Suprapubic skin (tissue), 4 donors: ENCODE results near the gene C20orf96. TPM values are rescaled to one million over a fixed set of nuclear protein-coding genes. Genes with fewer than 3 reads are reported as not detected.

Experiments
- DNase-seq, 2 donors: peaks; one replicate each; pipeline ENCODE4 v3.0.0-alpha.2; 2019; ENCODE audit warnings: low spot score in 2 of 2
- H3K27ac ChIP-seq: fragments of 200-600 bp; sonication (generic); one replicate; pipeline ENCODE4 v1.5.1; 2019
- H3K27me3 ChIP-seq: fragments of 200-600 bp; sonication (generic); one replicate; pipeline ENCODE4 v1.5.1; 2019
- H3K36me3 ChIP-seq: fragments of 200-600 bp; sonication (generic); one replicate; pipeline ENCODE4 v1.5.1; 2019
- H3K4me1 ChIP-seq: fragments of 200-600 bp; sonication (generic); one replicate; pipeline ENCODE4 v1.5.1; 2019
- H3K4me3 ChIP-seq: fragments of 200-600 bp; sonication (generic); one replicate; pipeline ENCODE4 v1.5.1; 2019; ENCODE audit warnings: mild to moderate bottlenecking
- H3K9me3 ChIP-seq: fragments of 200-600 bp; sonication (generic); one replicate; pipeline ENCODE4 v1.5.1; 2019
- EP300 ChIP-seq: sonication (generic); formaldehyde crosslinking; IDR thresholded peaks from one replicate; pipeline ENCODE4 v1.6.1; 2017; ENCODE audit warnings: antibody characterized with exemption
- POLR2A ChIP-seq, 2 donors: fragments of 450-650 bp; IDR thresholded peaks; one replicate each; pipeline ENCODE4 v1.6.1; 2017; ENCODE audit warnings: antibody characterized with exemption in 2 of 2, mild to moderate bottlenecking in 2 of 2, moderate library complexity in 2 of 2
- POLR2AphosphoS5 ChIP-seq, 3 donors: sonication (generic); formaldehyde crosslinking; IDR thresholded peaks; one replicate each; pipeline ENCODE4 v1.6.1; 2017; ENCODE audit warnings: antibody characterized with exemption in 3 of 3
- WGBS: methylation state at CpG from one replicate; pipeline ENCODE4 v1.1.5; 2018; 5-methylcytosine and 5-hydroxymethylcytosine counted together
- total RNA-seq, 4 donors: library from RNA; depleted of rRNA; stranded (reverse); fragments of >200 nt; gene quantifications; one replicate each; pipeline ENCODE4 v1.1.0, GENCODE V29; 2016
- TF ChIP-seq, protein P1 (sequence below), 2 donors: fragments of 200-600 bp in 1 of 2; fragments of 450-650 bp in 1 of 2; sonication (generic) in 1 of 2; IDR thresholded peaks; one replicate each; pipeline ENCODE4 v1.5.1; 2016 to 2019; ENCODE audit warnings: antibody characterized with exemption in 2 of 2, mild to moderate bottlenecking in 1 of 2, moderate library complexity in 1 of 2

C20orf96 gene
- total RNA-seq, 4 donors from 2014 or later, result 0.91 to 5.1 (median 2.0) TPM

DNA sequence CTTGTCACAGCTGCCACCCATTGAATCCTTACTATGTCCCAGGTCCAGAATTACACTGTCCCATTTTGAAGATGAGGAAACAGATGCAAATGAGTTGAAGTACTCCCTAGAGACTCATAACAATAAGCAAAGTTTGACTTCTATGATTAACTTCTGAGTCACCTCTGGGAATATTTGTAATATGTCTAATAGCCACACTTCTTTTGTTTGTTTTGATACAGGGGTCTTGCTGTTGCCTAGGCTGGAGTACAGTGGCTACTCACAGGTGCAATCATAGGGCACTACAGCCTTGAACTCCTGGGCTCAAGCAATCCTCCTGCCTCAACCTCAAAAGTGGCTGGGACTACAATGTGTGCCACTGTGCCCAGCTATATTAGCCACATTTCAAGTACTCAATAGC lies 23.4 kb upstream of the C20orf96 start:
- Histone ChIP-seq H3K9me3 (no peaks in the 10 kb centered on the region), H3K4me1 (peaks cover 18% of the 10 kb centered on the region), H3K36me3 (no peaks in the 10 kb centered on the region), H3K4me3 (no peak overlapping the region), H3K27ac (no peak overlapping the region), H3K27me3 (no peaks in the 10 kb centered on the region)
- no peak for DNase-seq
- no peak for TF ChIP-seq EP300
- TF ChIP-seq POLR2AphosphoS5 (IDR thresholded peaks at IDR 0.05), result no peak
- no peak for TF ChIP-seq POLR2A (IDR thresholded peaks at IDR 0.05)
- TF ChIP-seq, protein P1, sequence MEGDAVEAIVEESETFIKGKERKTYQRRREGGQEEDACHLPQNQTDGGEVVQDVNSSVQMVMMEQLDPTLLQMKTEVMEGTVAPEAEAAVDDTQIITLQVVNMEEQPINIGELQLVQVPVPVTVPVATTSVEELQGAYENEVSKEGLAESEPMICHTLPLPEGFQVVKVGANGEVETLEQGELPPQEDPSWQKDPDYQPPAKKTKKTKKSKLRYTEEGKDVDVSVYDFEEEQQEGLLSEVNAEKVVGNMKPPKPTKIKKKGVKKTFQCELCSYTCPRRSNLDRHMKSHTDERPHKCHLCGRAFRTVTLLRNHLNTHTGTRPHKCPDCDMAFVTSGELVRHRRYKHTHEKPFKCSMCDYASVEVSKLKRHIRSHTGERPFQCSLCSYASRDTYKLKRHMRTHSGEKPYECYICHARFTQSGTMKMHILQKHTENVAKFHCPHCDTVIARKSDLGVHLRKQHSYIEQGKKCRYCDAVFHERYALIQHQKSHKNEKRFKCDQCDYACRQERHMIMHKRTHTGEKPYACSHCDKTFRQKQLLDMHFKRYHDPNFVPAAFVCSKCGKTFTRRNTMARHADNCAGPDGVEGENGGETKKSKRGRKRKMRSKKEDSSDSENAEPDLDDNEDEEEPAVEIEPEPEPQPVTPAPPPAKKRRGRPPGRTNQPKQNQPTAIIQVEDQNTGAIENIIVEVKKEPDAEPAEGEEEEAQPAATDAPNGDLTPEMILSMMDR (IDR thresholded peaks at IDR 0.05), result no peak

DNA sequence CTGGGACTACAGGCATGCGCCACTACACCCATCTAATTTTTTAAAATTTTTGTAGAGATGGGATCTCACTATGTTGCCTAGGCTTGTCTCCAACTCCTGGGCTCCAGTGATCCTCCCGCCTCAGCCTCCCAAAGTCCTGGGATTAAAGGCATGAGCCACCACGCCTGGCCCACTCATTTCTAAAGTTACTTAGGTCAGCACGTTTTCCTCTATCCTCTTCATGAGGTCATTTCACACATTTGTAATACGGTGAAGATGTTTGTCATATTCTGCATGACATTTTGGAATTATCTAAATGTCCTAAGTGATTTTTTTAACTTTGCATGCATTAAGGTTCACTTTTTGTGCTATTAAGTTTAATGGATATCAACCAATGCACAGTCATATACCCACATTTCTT lies 22.9 kb upstream of the C20orf96 start:
- Histone ChIP-seq H3K27ac (no peak overlapping the region), H3K9me3 (no peaks in the 10 kb centered on the region), H3K4me3 (no peak overlapping the region), H3K36me3 (no peaks in the 10 kb centered on the region), H3K4me1 (peaks cover 22% of the 10 kb centered on the region), H3K27me3 (no peaks in the 10 kb centered on the region)
- TF ChIP-seq, protein P1 (IDR thresholded peaks at IDR 0.05), result no peak
- no peak for TF ChIP-seq POLR2AphosphoS5 (IDR thresholded peaks at IDR 0.05)
- no peak for TF ChIP-seq EP300
- no peak for TF ChIP-seq POLR2A (IDR thresholded peaks at IDR 0.05)
- 90% methylated on average over 5 of the region's 5 CpGs for WGBS
- no peak for DNase-seq

DNA sequence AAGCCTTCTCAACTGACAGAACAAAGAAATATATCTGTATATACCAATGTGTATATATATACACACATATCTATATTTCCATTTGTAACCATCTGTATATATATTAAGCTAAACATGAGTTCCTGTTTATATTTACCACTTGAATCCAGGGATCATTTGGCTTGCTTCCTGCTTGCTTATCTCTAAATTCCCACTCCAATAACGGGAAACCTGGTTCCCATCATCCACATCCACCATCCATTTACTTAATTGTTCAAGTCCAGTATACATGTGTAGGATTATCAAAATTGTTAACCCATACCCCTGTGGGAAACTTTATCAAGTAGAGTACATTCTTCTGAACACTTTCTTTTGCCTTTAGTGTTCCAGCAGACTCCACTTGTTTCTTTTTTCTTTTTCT lies 22.3 kb upstream of the C20orf96 start:
- H3K27ac ChIP-seq, result no peak overlapping the region
- H3K4me1 ChIP-seq, result peaks cover 22% of the 10 kb centered on the region
- no peak for TF ChIP-seq POLR2AphosphoS5 (IDR thresholded peaks at IDR 0.05)
- DNase-seq, result no peak
- 70% methylated on average over 1 of the region's 1 CpG for WGBS
- H3K36me3 ChIP-seq, result no peaks in the 10 kb centered on the region
- no peaks in the 10 kb centered on the region for H3K9me3 ChIP-seq
- no peak overlapping the region for H3K4me3 ChIP-seq
- no peaks in the 10 kb centered on the region for H3K27me3 ChIP-seq

DNA sequence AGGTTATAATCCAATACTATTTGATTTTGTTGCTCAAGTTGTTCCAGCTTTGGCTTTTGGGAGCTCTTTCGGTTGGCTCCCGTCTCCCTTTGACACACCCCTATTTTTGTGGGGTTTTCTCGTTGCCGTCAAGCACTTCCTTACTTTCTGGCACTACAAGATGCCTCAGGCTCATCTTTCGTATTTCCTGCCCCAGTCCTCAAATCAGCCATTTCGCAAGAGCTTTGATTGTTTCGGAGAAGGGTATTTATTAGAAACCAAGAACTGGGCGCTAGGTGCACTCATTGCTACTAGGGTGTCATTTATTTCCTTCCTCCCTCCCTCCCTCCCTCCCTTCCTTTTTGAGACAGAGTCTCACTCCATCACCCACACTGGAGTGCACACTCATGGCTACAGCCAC lies 21.5 kb upstream of the C20orf96 start:
- Histone ChIP-seq H3K27ac (no peak overlapping the region), H3K4me3 (no peak overlapping the region), H3K4me1 (peaks cover 22% of the 10 kb centered on the region), H3K27me3 (no peaks in the 10 kb centered on the region), H3K9me3 (no peaks in the 10 kb centered on the region), H3K36me3 (no peaks in the 10 kb centered on the region)
- DNase-seq, result no peak
- no peak for TF ChIP-seq POLR2A (IDR thresholded peaks at IDR 0.05)
- no peak for TF ChIP-seq EP300
- no peak for TF ChIP-seq POLR2AphosphoS5 (IDR thresholded peaks at IDR 0.05)
- TF ChIP-seq, protein P1 (IDR thresholded peaks at IDR 0.05), result no peak
- WGBS, result 53% methylated on average over 8 of the region's 8 CpGs

DNA sequence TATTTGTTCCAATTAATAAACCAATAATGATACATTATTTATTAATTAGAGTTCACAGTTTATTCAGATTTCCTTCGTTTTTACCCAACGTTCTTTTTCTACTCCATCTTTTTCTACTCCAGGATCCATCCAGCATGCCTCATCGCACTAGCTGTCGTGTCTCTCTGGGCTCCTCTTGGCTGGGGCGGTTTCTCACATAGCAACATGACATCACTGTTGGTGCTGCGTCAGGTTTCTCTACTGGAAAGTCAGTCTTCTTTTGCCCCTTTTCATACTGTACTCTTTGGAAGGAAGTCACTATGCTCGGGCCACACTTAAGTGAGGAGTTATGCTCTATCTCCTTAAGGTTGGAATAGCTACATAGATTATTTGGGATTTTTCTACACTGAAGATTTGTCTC lies 21.1 kb upstream of the C20orf96 start:
- Histone ChIP-seq H3K27me3 (no peaks in the 10 kb centered on the region), H3K36me3 (no peaks in the 10 kb centered on the region), H3K4me1 (peaks cover 22% of the 10 kb centered on the region), H3K27ac (no peak overlapping the region), H3K4me3 (no peak overlapping the region), H3K9me3 (no peaks in the 10 kb centered on the region)
- WGBS, result 72% methylated on average over 7 of the region's 7 CpGs
- no peak for DNase-seq
- TF ChIP-seq EP300, result no peak
- TF ChIP-seq POLR2A (IDR thresholded peaks at IDR 0.05), result no peak
- TF ChIP-seq, protein P1 (IDR thresholded peaks at IDR 0.05), result no peak
- no peak for TF ChIP-seq POLR2AphosphoS5 (IDR thresholded peaks at IDR 0.05)

DNA sequence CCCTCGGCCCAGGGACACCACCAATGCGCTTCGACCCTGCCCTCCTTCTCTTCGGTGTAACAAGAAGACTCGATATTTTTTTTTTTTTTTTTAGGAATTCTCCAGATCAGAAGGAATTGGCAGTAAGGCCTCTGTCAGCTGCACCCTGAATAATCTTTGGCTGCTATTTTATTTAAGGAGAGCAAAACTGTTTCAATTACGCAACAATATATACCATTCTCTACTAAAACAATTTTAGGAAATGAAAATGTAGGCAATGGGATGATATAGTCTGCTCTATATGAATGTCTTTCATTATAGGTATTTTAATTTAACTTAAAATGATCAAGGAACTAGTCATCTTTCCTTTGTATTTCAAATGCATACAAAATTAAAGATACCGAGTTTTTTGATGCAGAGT lies 20.1 kb upstream of the C20orf96 start:
- no peak for DNase-seq
- Histone ChIP-seq H3K27me3 (no peaks in the 10 kb centered on the region), H3K27ac (no peak overlapping the region), H3K36me3 (no peaks in the 10 kb centered on the region), H3K9me3 (no peaks in the 10 kb centered on the region), H3K4me1 (peaks cover 22% of the 10 kb centered on the region), H3K4me3 (peak overlapping the region; percentile 44)
- WGBS, result 6% methylated on average over 7 of the region's 7 CpGs
- TF ChIP-seq POLR2A (IDR thresholded peaks at IDR 0.05), result no peak
- TF ChIP-seq POLR2AphosphoS5 (IDR thresholded peaks at IDR 0.05), result no peak
- TF ChIP-seq EP300, result no peak
- TF ChIP-seq, protein P1 (IDR thresholded peaks at IDR 0.05), result no peak
